ENCODE data around the gene WDR7. TPM values are rescaled to one million over a fixed set of nuclear protein-coding genes. Genes with fewer than 3 reads are reported as not detected.

WDR7 gene
- total RNA-seq, 1 donor from 2014 or later: 12.8 TPM

GRCh38 chr18:57050310-57050949 is 399.3 kb downstream of the WDR7 start:
- no peak for ATAC-seq

DNA sequence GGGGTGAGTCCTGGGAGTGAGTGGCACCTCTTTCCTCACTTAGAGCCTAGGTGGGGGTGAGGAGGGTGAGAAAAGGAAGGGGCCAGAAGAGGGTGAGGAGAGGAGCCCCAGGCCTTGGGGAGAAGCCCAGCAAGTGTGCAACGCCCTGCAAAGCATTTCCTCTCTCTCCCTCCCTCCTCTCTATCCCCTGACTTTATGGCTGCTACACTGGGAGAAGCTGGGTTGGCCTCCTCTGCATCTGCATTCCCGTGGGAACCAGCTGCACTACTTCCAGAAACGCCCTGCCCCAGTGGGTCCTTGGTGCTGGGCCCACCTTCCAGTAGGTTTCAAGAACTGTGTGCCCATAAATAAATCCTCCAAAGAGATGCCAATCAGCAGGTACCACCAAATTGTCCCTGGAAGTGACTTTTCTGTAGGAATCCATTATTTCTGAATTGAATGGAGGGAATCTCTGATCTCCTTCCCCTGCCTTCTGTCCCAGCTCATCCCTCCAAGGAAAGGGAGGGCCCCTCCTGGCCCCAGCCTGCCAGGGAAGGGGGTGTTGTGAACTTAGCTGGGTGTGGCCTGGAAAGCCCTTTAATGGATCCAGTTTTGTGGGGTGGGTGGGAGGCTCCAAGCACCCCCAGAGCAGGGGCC is 400.0 kb downstream of the WDR7 start:
- ATAC-seq: no peak

- no peak for ATAC-seq
These were observed 400.5 kb downstream of the WDR7 start for GRCh38 chr18:57051657-57052044.

- ATAC-seq: no peak
These were observed 401.0 kb downstream of the WDR7 start for GRCh38 chr18:57052173-57052572.

- ATAC-seq: no peak
These were observed 401.6 kb downstream of the WDR7 start for GRCh38 chr18:57052759-57053158.

DNA sequence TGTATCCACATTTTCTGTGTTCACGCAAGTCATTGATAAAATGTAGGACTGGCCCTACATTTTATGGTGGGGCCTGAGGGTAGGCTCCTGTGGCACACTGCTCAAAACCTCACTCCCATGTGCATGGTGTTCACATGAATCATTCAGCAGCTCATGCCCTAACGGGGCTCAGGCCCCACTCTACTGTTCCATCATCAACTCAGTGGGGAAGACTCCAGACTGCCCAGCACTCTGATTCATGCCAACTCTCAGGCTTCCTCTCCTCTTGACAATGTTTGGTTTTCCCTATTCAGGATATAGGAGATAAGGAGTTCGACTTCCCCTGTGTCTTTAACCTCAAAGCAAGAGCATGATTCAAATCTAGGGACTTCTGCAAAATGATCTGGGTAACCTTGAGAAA is 403.7 kb downstream of the WDR7 start:
- no peak for ATAC-seq

DNA sequence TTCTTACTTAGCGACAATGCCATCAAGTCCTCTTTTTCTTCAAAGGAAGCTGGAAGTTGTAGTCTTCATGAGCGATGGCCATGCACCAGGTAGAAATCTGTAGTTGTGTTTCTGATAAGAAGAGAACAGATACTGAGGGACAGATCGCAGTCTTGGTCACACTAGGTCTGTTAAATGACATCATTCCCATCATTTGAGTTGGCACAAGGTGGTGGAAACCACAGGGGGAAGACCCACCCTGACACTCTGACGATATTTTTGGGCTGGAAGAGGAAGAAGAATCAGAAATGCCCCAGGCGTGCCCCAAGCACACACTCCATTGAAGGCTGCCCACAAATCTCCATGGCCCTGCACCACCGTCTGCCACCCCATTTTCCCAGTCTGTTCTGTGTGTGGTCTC is 406.7 kb downstream of the WDR7 start:
- no peak for ATAC-seq

- ATAC-seq: no peak
These were observed 407.6 kb downstream of the WDR7 start for GRCh38 chr18:57058734-57059133.

DNA sequence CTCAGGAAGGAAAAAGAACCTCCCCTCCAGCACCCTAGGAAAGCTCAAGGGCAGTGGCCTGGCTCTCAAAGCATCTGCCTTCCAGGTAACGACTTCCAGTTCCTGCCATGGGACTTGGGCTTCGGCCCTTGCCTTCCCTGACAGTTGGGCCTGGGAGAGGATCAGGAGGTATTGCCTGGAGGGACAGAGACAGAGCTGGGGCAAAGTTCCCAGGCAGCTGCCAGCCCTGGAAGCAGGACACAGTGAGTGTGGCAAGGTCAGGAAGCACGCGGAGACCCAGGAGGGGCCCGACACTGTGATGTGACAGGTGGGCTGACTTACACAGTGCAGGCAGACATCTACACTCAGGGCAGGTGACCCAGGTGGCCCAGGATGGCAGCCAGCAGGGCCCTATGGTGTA is 408.2 kb downstream of the WDR7 start:
- ATAC-seq: no peak

- no peak for ATAC-seq
These were observed 409.7 kb downstream of the WDR7 start for GRCh38 chr18:57060814-57061213.

GRCh38 chr18:57062178-57062577 is 411.0 kb downstream of the WDR7 start:
- no peak for ATAC-seq

GRCh38 chr18:57062844-57063243 is 411.7 kb downstream of the WDR7 start:
- ATAC-seq: no peak

DNA sequence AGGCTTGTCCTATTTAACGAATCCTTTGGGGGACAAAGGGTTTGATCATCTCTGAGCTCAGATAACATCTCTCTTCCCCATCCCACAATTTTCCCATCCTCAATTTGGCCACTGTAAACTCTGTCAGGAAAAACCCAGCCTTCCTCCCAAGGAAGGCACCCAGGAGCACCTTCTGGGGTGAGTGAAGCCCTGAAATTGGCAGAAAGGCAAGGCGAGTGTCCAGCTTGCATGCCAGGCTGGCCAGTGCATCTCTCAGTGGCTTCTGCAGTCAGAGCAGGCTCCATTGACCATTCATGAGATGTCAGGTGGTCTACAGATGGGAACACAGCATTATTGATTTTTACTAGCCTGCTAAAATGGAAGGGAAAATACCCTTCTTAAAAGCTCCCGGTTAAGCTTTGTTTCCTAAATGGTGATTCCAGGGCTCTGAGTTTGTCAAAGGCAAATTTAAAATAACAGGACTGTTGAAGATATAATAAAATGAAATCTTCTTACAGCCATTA is 412.5 kb downstream of the WDR7 start:
- ATAC-seq: no peak

- no peak for ATAC-seq
These were observed 422.5 kb downstream of the WDR7 start for GRCh38 chr18:57073501-57074187.

DNA sequence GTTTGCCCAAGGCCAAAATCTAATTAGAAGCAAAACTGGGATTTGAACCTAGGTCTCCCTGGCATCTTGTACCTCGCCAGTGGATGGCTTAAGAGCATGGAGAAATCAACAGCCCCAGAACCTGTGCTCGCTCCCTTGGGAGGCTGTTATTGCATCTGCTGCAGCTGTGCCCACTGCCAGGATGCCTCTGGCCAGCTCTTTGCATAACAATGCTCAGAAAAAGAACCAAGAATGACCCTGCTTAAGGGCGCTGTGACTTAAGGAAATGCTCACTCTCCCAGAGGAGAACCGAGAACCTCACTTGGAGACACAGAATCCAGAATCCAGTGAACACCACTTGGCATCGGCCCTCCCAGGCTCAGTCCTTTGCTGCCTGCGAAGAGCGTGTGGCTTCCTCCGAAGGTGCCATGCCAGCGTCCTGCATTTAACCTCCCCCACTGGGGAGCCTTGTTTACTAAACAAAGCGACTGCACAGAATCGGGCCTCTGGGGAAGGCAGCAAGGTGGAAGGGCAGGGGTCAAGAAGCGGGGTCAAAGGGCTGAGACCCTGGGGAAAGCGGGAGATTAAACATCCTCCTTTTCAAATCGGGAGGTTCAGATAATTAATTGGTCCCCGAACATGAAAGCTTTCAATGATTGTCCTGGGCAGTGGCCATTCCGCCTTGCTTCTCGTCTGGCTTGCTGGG is 424.7 kb downstream of the WDR7 start:
- no peak for ATAC-seq

GRCh38 chr18:57077005-57077765 is 426.0 kb downstream of the WDR7 start:
- no peak for ATAC-seq

DNA sequence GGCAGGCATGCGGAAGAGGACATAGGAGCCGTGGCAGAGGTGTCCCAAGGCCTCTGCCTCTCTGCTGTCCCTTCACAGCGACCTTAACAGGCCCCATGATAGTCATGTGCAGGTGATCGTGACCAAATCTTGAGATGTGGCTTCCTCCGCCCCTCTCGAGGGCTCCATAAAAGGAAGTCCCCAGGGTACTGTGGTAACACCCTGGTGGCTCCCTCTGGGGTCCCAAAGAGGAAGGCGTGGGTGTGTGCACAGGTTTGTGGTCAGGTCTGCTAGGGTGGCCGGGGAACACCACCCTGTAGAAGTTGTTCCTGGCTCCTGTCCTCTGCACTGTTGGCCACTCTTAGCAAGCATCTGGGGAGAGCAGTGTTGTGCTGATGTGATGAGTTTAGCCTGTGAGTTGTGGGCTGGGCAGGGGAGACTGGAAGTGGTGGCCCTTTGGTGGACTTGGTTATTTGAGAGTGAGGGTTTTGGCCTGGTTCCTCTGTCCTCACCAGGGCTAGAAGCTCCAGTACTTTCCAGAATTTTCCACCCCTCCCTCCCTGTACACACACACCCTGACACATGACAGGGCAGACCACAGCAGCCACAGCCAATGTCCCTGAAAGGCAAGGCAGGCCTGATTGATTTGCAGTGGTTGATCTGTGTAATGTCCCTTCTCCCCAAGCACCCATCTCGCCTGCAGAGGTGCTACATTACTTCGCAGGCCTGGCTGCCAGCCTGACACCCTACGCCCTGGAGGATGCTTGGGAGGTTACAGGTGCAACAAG is 426.8 kb downstream of the WDR7 start:
- peak; percentile 49 for ATAC-seq

GRCh38 chr18:57078614-57079013 is 427.5 kb downstream of the WDR7 start:
- ATAC-seq: no peak

- no peak for ATAC-seq
These were observed 429.3 kb downstream of the WDR7 start for GRCh38 chr18:57080479-57080878.

- ATAC-seq: no peak
These were observed 430.7 kb downstream of the WDR7 start for GRCh38 chr18:57081899-57082298.

GRCh38 chr18:57083485-57083884 is 432.3 kb downstream of the WDR7 start:
- ATAC-seq: no peak

Measured in esophagus mucosa (tissue), 1 donor.